ENCODE results near the gene PHF21B. TPM values are rescaled to one million over a fixed set of nuclear protein-coding genes. Genes with fewer than 3 reads are reported as not detected.

Gene PHF21B
- total and polyA plus RNA-seq, 2 of the 8 experiments (the other 6 are each of a cell fraction or from before 2014, with no cell fraction given): 19.3 to 68.1 TPM

- no peak overlapping the region for H3K4me2 ChIP-seq (ENCODE audit: insufficient read depth in 1 of 2, low read depth in 2 of 2, low read length in 2 of 2)
- DNase-seq (ENCODE audit: low read depth in 1 of 2, low spot score in 2 of 2): no peak
- H3K23ac ChIP-seq (ENCODE audit: insufficient read length): no peak overlapping the region
- no peaks in the 10 kb centered on the region for H3K27me3 ChIP-seq (replicated peaks in 1 of 4; ENCODE audit: control insufficient read depth in 3 of 4, extremely low read depth in 1 of 4, insufficient read depth in 3 of 4, low read length in 3 of 4)
- ChIA-PET CTCF (ENCODE audit: partially characterized antibody) (interaction anchor here (0.9 kb wide), 1 partner anchor 60 kb away, joined by 4 read pairs; no protein-coding TSS in a partner anchor), POLR2A (ENCODE audit: partially characterized antibody) (interaction anchor here (1.0 to 1.8 kb wide), 7 partner anchors 12 to 57 kb away, joined by 3 to 12 read pairs (median 4); partner anchors contain the start of gene PHF21B)
- H4K91ac ChIP-seq (replicated peaks; ENCODE audit: insufficient read length, low read length): no peak overlapping the region
- no peaks in the 10 kb centered on the region for H3K79me2 ChIP-seq (ENCODE audit: control insufficient read depth in 1 of 2, insufficient read depth in 2 of 2, low read length in 2 of 2)
- H3K18ac ChIP-seq (ENCODE audit: extremely low read depth, low read length): no peak overlapping the region
- H3K4ac ChIP-seq (replicated peaks; ENCODE audit: insufficient read length, low read depth, low read length): peak overlapping the region; percentile 37
- no peak overlapping the region for H2BK20ac ChIP-seq (ENCODE audit: low read length)
- no peaks in the 10 kb centered on the region for H3K36me3 ChIP-seq (ENCODE audit: control insufficient read depth in 2 of 4, insufficient read depth in 4 of 4, low read length in 3 of 4)
- H2BK15ac ChIP-seq (ENCODE audit: low read length): no peak overlapping the region
- H3K4me3 ChIP-seq (ENCODE audit: extremely low read depth in 1 of 4, insufficient read depth in 2 of 4, low read depth in 3 of 4, low read length in 4 of 4): no peak overlapping the region
- peak overlapping the region; percentile 22; the same call in 1 of the 2 replicates for H2BK12ac ChIP-seq (ENCODE audit: low read depth, low read length)
- H3K14ac ChIP-seq (ENCODE audit: insufficient read length): no peak overlapping the region
- H3K4me1 ChIP-seq (replicated peaks in 1 of 4; ENCODE audit: control insufficient read depth in 3 of 4, insufficient read depth in 4 of 4, low read length in 3 of 4): no peaks in the 10 kb centered on the region; a peak in 1 of 7 replicates
- no peaks in the 10 kb centered on the region; the same call in none of the 2 replicates for H3K23me2 ChIP-seq (ENCODE audit: low read depth, low read length)
- H4K20me1 ChIP-seq (replicated peaks in 1 of 2; ENCODE audit: control insufficient read depth in 1 of 2, insufficient read depth in 2 of 2, low read length in 2 of 2): no peaks in the 10 kb centered on the region
- FAIRE-seq: peak; percentile 89
- no peak overlapping the region for H4K5ac ChIP-seq (ENCODE audit: insufficient read length, low read depth, low read length)
- H3K56ac ChIP-seq (replicated peaks; ENCODE audit: insufficient read length, low read depth, low read length): no peak overlapping the region
- H2BK120ac ChIP-seq (replicated peaks; ENCODE audit: low read depth, low read length): no peak overlapping the region
- H3K9me3 ChIP-seq (ENCODE audit: insufficient read depth in 2 of 2, low read depth in 1 of 2, low read length in 1 of 2): peaks cover 9 to 17% of the 10 kb centered on the region in 2 experiments
- H2AFZ ChIP-seq (ENCODE audit: low read length): no peak overlapping the region
- H4K8ac ChIP-seq (ENCODE audit: extremely low read depth, insufficient read depth, low read length): no peak overlapping the region
- no peak overlapping the region for H3K9ac ChIP-seq (replicated peaks in 1 of 4; ENCODE audit: extremely low read depth in 1 of 4, low read depth in 3 of 4, low read length in 3 of 4)
- H3K27ac ChIP-seq (ENCODE audit: low read depth, low read length): peak overlapping the region; percentile 58; the same call in 1 of the 2 replicates
- no peak overlapping the region; the same call in 1 of the 2 replicates for H2AK5ac ChIP-seq (ENCODE audit: low read depth, low read length)
- H2BK5ac ChIP-seq (ENCODE audit: low read depth, low read length): peak overlapping the region; percentile 72
- no peaks in the 10 kb centered on the region for H3K79me1 ChIP-seq (ENCODE audit: low read depth, low read length)
- WGBS, 2 experiments (ENCODE audit: extremely low coverage in 1 of 2, insufficient coverage in 1 of 2, insufficient read length in 1 of 2, insufficient replicate concordance in 2 of 2, low coverage in 1 of 2, low lambda C conversion rate in 2 of 2, missing lambda C conversion rate in 1 of 2): 81% methylated on average over 1 of the region's 1 CpG; no CpG with 5 or more reads in 1 of the 2 experiments
- peak; percentile 48; the same call in 1 of the 2 replicates for TF ChIP-seq SP1 (IDR thresholded peaks at IDR 0.05; ENCODE audit: low read depth, low read length)
- no peak for TF ChIP-seq PHF8 (conservative IDR thresholded peaks at IDR 0.05; ENCODE audit: low read depth, low read length)
- no peak for TF ChIP-seq E2F6 (IDR thresholded peaks at IDR 0.05)
- no peak for TF ChIP-seq ATF3 (IDR thresholded peaks at IDR 0.05; ENCODE audit: insufficient read depth, low read depth, low read length)
- TF ChIP-seq EZH2 (IDR thresholded peaks at IDR 0.05; ENCODE audit: low read depth, low read length, severe bottlenecking): no peak
- TF ChIP-seq TEAD4 (IDR thresholded peaks at IDR 0.05; ENCODE audit: low read depth, low read length): peak; percentile 48
- no peak for TF ChIP-seq SRF (IDR thresholded peaks at IDR 0.05; ENCODE audit: low read depth, low read length)
- TF ChIP-seq TCF12 (IDR thresholded peaks at IDR 0.05; ENCODE audit: low read depth, low read length): peak; percentile 41; the same call in 1 of the 2 replicates
- no peak for TF ChIP-seq TAF7 (optimal IDR thresholded peaks at IDR 0.05; ENCODE audit: borderline replicate concordance, low read depth, low read length)
- TF ChIP-seq CBX5 (IDR thresholded peaks at IDR 0.05; ENCODE audit: low read depth, low read length): no peak
- TF ChIP-seq BACH1 (IDR thresholded peaks at IDR 0.05; ENCODE audit: low read length): no peak
Measured at GRCh38 chr22:45031629-45032403, 22.0 kb upstream of the PHF21B start.

Data from H1 (cell line).